DOHH2 (cell line): Measurements from ENCODE around the gene STARD9.

Source experiments
- H3F3A ChIP-seq: fragments of 200-600 bp; sonication (generic), shearing (Covaris generic); 2 replicates; pipeline ENCODE4 v1.6.0; 2016; ENCODE audit warnings: antibody characterized with exemption, mild to moderate bottlenecking; ENCODE audit not compliant: control insufficient read depth, insufficient read depth
- H3K27ac ChIP-seq: fragments of 200-600 bp; sonication (generic); 2 replicates; pipeline ENCODE4 v1.5.1; 2014; ENCODE audit warnings: low read depth, mild to moderate bottlenecking, low read length, moderate library complexity
- H3K27me3 ChIP-seq: fragments of 200-600 bp; sonication (generic); 2 replicates; pipeline ENCODE4 v1.6.1; 2014; ENCODE audit warnings: mild to moderate bottlenecking, low read length, mixed read lengths; ENCODE audit not compliant: control insufficient read depth
- H3K36me3 ChIP-seq: fragments of 200-600 bp; sonication (generic); 2 replicates; pipeline ENCODE4 v1.6.1; 2014; ENCODE audit warnings: mild to moderate bottlenecking, low read length, moderate library complexity, mixed read lengths; ENCODE audit not compliant: control insufficient read depth
- H3K4me1 ChIP-seq: fragments of 200-600 bp; sonication (generic); 2 replicates; pipeline ENCODE4 v1.6.1; 2014; ENCODE audit warnings: mild to moderate bottlenecking, low read length, mixed read lengths; ENCODE audit not compliant: control insufficient read depth
- H3K4me2 ChIP-seq: fragments of 200-600 bp; sonication (generic); 2 replicates; pipeline ENCODE4 v1.6.0; 2014; ENCODE audit warnings: mild to moderate bottlenecking, low read length, moderate library complexity
- H3K4me3 ChIP-seq: fragments of 200-600 bp; sonication (generic); 2 replicates; pipeline ENCODE4 v1.5.1; 2014; ENCODE audit warnings: mild to moderate bottlenecking, low read length, mixed read lengths
- H3K79me2 ChIP-seq: fragments of 200-600 bp; sonication (generic); 2 replicates; pipeline ENCODE4 v1.6.1; 2014; ENCODE audit warnings: mild to moderate bottlenecking, low read length, mixed read lengths; ENCODE audit not compliant: control insufficient read depth
- H3K9me2 ChIP-seq: fragments of 200-600 bp; sonication (generic); replicated peaks from 2 replicates; pipeline ENCODE4 v1.6.1; 2014; ENCODE audit warnings: mild to moderate bottlenecking, low read length, mixed read lengths; ENCODE audit not compliant: control insufficient read depth
- H3K9me3 ChIP-seq: fragments of 200-600 bp; sonication (generic); 2 replicates; pipeline ENCODE4 v1.6.1; 2014; ENCODE audit warnings: antibody characterized with exemption, low read length, mixed read lengths; ENCODE audit not compliant: control insufficient read depth, insufficient read depth
- H4K20me1 ChIP-seq: fragments of 200-600 bp; sonication (generic); 2 replicates; pipeline ENCODE4 v1.6.0; 2014; ENCODE audit warnings: low read depth, mild to moderate bottlenecking, antibody characterized with exemption, low read length, moderate library complexity; ENCODE audit not compliant: control insufficient read depth, insufficient read depth
- CTCF ChIP-seq: fragments of 200-600 bp; sonication (generic); IDR thresholded peaks from one replicate; pipeline ENCODE4 v1.5.1; 2014; ENCODE audit warnings: antibody characterized with exemption, mild to moderate bottlenecking, low read depth, low read length; ENCODE audit not compliant: poor library complexity, severe bottlenecking
- EZH2phosphoT487 ChIP-seq: fragments of 200-600 bp; sonication (generic); IDR thresholded peaks from 2 replicates; pipeline ENCODE4 v1.6.1; 2017; ENCODE audit warnings: borderline replicate concordance, mild to moderate bottlenecking, antibody characterized with exemption, low read length, moderate library complexity, mixed read lengths

The STARD9 gene

GRCh38 chr15:42582569-42583375, 7.4 kb downstream of the STARD9 start:
- no peak overlapping the region for H3K4me2 ChIP-seq

GRCh38 chr15:42584031-42584765, 8.8 kb downstream of the STARD9 start:
- Histone ChIP-seq H4K20me1 (no peaks in the 10 kb centered on the region), H3F3A (no peaks in the 10 kb centered on the region), H3K9me3 (no peaks in the 10 kb centered on the region), H3K27me3 (no peaks in the 10 kb centered on the region), H3K4me3 (no peak overlapping the region), H3K27ac (no peak overlapping the region), H3K4me1 (peaks cover 24% of the 10 kb centered on the region), H3K9me2 (no peaks in the 10 kb centered on the region), H3K36me3 (no peaks in the 10 kb centered on the region), H3K4me2 (no peak overlapping the region), H3K79me2 (no peaks in the 10 kb centered on the region)
- TF ChIP-seq EZH2phosphoT487 = no peak
- no peak for TF ChIP-seq CTCF

More at GRCh38 chr15:42582569-42583375, 7.4 kb downstream of the STARD9 start:
- TF ChIP-seq EZH2phosphoT487 = no peak
- TF ChIP-seq CTCF = no peak
- Histone ChIP-seq H3K9me2 (no peaks in the 10 kb centered on the region), H3K27ac (no peak overlapping the region), H3K4me3 (no peak overlapping the region), H3F3A (no peaks in the 10 kb centered on the region), H3K9me3 (no peaks in the 10 kb centered on the region), H3K27me3 (no peaks in the 10 kb centered on the region), H3K4me1 (peaks cover 24% of the 10 kb centered on the region), H3K79me2 (no peaks in the 10 kb centered on the region; the same call in 1 of the 2 replicates), H4K20me1 (no peaks in the 10 kb centered on the region), H3K36me3 (no peaks in the 10 kb centered on the region)

- no peaks in the 10 kb centered on the region for H3K36me3 ChIP-seq
- no peak for TF ChIP-seq CTCF
- TF ChIP-seq EZH2phosphoT487 = no peak
These were observed 15.3 kb downstream of the STARD9 start for GRCh38 chr15:42590619-42591237.

More at GRCh38 chr15:42590619-42591237, 15.3 kb downstream of the STARD9 start:
- H3K9me2 ChIP-seq = no peaks in the 10 kb centered on the region
- no peaks in the 10 kb centered on the region for H3K4me1 ChIP-seq
- H3K4me2 ChIP-seq = no peak overlapping the region
- no peaks in the 10 kb centered on the region for H3K79me2 ChIP-seq
- no peaks in the 10 kb centered on the region for H3F3A ChIP-seq
- H4K20me1 ChIP-seq = no peaks in the 10 kb centered on the region
- H3K4me3 ChIP-seq = no peak overlapping the region
- H3K9me3 ChIP-seq = no peaks in the 10 kb centered on the region
- no peaks in the 10 kb centered on the region for H3K27me3 ChIP-seq
- H3K27ac ChIP-seq = no peak overlapping the region
